Keratinocyte (primary cell): ENCODE data around the gene PRKCA. TPM values are rescaled to one million over a fixed set of nuclear protein-coding genes. Genes with fewer than 3 reads are reported as not detected.

ENCODE experiments used
- DNase-seq: peaks from one replicate; pipeline ENCODE4 v3.0.0-alpha.2; 2011; ENCODE audit warnings: low read depth, missing footprints, low spot score
- FAIRE-seq: peaks from 2 replicates; lab custom pipeline; 2011; peaks lifted over from hg19 to GRCh38; lab: Jason Lieb, UNC
- H2AFZ ChIP-seq: 2 replicates; pipeline ENCODE4 v1.6.0; 2012; ENCODE audit warnings: low read length, control low read depth, inconsistent platforms; ENCODE audit not compliant: control insufficient read depth
- H3K27ac ChIP-seq: 2 replicates; pipeline ENCODE4 v1.5.1; 2011; ENCODE audit warnings: low read length; ENCODE audit not compliant: control insufficient read depth, insufficient read depth
- H3K27me3 ChIP-seq: 3 replicates; pipeline ENCODE4 v1.6.0; 2011; ENCODE audit warnings: low read length; ENCODE audit not compliant: control insufficient read depth, insufficient read depth; ENCODE audit errors: extremely low read depth
- H3K36me3 ChIP-seq, 2 experiments: 2 replicates in 1 of 2; 3 replicates in 1 of 2; pipeline ENCODE4 v1.5.1; 2011; ENCODE audit warnings: low read length in 2 of 2, mild to moderate bottlenecking in 1 of 2; ENCODE audit not compliant: control insufficient read depth in 2 of 2, insufficient read depth in 2 of 2; ENCODE audit errors: extremely low read depth in 1 of 2
- H3K4me1 ChIP-seq: 3 replicates; pipeline ENCODE4 v1.5.1; 2011; ENCODE audit warnings: low read length; ENCODE audit not compliant: control insufficient read depth, insufficient read depth; ENCODE audit errors: extremely low read depth
- H3K4me2 ChIP-seq: 3 replicates; pipeline ENCODE4 v1.6.0; 2011; ENCODE audit warnings: low read depth, low read length; ENCODE audit not compliant: control insufficient read depth, insufficient read depth; ENCODE audit errors: extremely low read depth
- H3K4me3 ChIP-seq, 3 experiments: fragments of 200-600 bp in 1 of 3; sonication (generic) in 1 of 3; 2 replicates in 2 of 3; 3 replicates in 1 of 3; pipeline ENCODE4 v1.5.1; 2011 to 2016; ENCODE audit warnings: low read length in 3 of 3, mild to moderate bottlenecking in 3 of 3, control low read depth in 2 of 3, inconsistent platforms in 1 of 3, low read depth in 1 of 3, mixed read lengths in 1 of 3, mixed run types in 1 of 3, moderate library complexity in 1 of 3; ENCODE audit not compliant: control insufficient read depth in 2 of 3, insufficient read depth in 2 of 3; ENCODE audit errors: extremely low read depth in 1 of 3
- H3K79me2 ChIP-seq: 2 replicates; pipeline ENCODE4 v1.6.0; 2012; ENCODE audit warnings: low read length; ENCODE audit not compliant: control insufficient read depth, insufficient read depth
- H3K9ac ChIP-seq: 3 replicates; pipeline ENCODE4 v1.6.0; 2011; ENCODE audit warnings: low read length; ENCODE audit not compliant: control insufficient read depth, insufficient read depth; ENCODE audit errors: extremely low read depth
- H3K9me1 ChIP-seq: 3 replicates; pipeline ENCODE4 v1.6.0; 2011; ENCODE audit warnings: low read length; ENCODE audit not compliant: control insufficient read depth, insufficient read depth; ENCODE audit errors: extremely low read depth
- H3K9me3 ChIP-seq: 2 replicates; pipeline ENCODE4 v1.5.1; 2012; ENCODE audit warnings: low read depth, low read length; ENCODE audit not compliant: control insufficient read depth
- H4K20me1 ChIP-seq: 3 replicates; pipeline ENCODE4 v1.6.0; 2011; ENCODE audit warnings: low read length; ENCODE audit not compliant: control insufficient read depth, insufficient read depth; ENCODE audit errors: extremely low read depth
- EZH2 ChIP-seq: IDR thresholded peaks from one replicate; pipeline ENCODE4 v1.6.1; 2012; ENCODE audit warnings: inconsistent platforms, mild to moderate bottlenecking, low read length, moderate library complexity
- dilution Hi-C: fragments of 300-500 bp; cut with MboI; formaldehyde crosslinking; loops from one replicate; pipeline ENCODE4 v1.7.0; 2020; ENCODE audit warnings: low sequenced_read_pairs; ENCODE audit not compliant: extremely low pct_ligation_motif_present
- polyA plus RNA-seq, 5 experiments: library from polyadenylated mRNA; depleted of rRNA in 3 of 5; stranded (reverse) in 3 of 5; stranded (forward) in 1 of 5; unstranded in 1 of 5; fragments of >200 nt; gene quantifications; 1 replicate in 1 of 5; 2 replicates in 3 of 5; 3 replicates in 1 of 5; pipeline versions ENCODE4 v1.2.1 to v1.2.3, GENCODE V29; 2011 to 2012; ENCODE audit warnings: missing spikeins in 2 of 5, low read depth in 1 of 5, low replicate concordance in 1 of 5
- TF ChIP-seq, protein P1 (sequence below), 3 experiments: IDR thresholded peaks in 1 of 3; conservative IDR thresholded peaks in 1 of 3; optimal IDR thresholded peaks in 1 of 3; 2 replicates in 2 of 3; 3 replicates in 1 of 3; pipeline versions ENCODE3 to v1.5.1; 2011; ENCODE audit warnings: low read length in 3 of 3, mild to moderate bottlenecking in 3 of 3, moderate library complexity in 2 of 3, control low read depth in 1 of 3, inconsistent platforms in 1 of 3; ENCODE audit not compliant: insufficient read depth in 2 of 3; ENCODE audit errors: extremely low read depth in 1 of 3

Gene PRKCA
- polyA plus RNA-seq, 1 donor (not counting 4 experiments of a cell fraction or from before 2014, with no cell fraction given), result 3.6 TPM

DNA sequence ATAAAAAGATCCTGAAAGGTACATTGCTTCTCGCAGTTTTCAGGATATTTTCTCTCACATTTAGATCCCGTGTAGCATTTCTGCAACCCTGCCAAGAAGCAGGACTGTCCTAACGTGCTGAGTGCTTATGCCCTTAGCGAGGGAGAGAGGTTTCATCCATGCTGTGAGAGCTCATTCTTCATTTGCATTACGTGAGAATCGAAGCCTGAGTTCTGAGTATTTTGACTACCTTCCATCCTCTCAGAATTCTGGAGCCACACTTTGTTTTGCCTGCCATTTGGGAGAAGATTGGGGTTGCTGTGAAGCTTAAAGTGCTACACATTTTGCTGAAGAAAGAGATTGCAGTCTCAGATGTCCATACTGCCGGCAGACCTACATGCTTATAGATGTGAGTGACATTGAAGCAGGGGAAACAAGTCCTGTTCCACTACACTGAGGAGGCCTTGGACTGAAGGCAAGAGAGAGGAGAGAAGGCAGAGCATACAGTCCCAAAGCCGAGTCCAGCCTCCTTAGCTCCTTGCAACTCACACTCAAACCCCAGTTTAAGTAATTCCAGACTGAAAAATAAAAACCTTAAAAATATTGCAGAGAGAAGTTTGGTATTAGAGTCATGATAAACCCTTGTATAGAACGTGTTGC, 183.0 kb downstream of the PRKCA start:
- Histone ChIP-seq H3K4me2 (no peak overlapping the region), H3K27me3 (no peaks in the 10 kb centered on the region), H3K4me1 (no peaks in the 10 kb centered on the region), H3K79me2 (no peaks in the 10 kb centered on the region), H3K9me3 (no peaks in the 10 kb centered on the region), H3K27ac (no peak overlapping the region), H2AFZ (no peak overlapping the region), H3K9me1 (no peaks in the 10 kb centered on the region), H3K4me3 (no peak overlapping the region), H4K20me1 (no peaks in the 10 kb centered on the region), H3K36me3 (no peaks in the 10 kb centered on the region), H3K9ac (no peak overlapping the region)
- DNase-seq, result no peak
- FAIRE-seq, result no peak
- TF ChIP-seq EZH2, result no peak
- TF ChIP-seq, protein P1, sequence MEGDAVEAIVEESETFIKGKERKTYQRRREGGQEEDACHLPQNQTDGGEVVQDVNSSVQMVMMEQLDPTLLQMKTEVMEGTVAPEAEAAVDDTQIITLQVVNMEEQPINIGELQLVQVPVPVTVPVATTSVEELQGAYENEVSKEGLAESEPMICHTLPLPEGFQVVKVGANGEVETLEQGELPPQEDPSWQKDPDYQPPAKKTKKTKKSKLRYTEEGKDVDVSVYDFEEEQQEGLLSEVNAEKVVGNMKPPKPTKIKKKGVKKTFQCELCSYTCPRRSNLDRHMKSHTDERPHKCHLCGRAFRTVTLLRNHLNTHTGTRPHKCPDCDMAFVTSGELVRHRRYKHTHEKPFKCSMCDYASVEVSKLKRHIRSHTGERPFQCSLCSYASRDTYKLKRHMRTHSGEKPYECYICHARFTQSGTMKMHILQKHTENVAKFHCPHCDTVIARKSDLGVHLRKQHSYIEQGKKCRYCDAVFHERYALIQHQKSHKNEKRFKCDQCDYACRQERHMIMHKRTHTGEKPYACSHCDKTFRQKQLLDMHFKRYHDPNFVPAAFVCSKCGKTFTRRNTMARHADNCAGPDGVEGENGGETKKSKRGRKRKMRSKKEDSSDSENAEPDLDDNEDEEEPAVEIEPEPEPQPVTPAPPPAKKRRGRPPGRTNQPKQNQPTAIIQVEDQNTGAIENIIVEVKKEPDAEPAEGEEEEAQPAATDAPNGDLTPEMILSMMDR (optimal IDR thresholded peaks at IDR 0.05 in 1 of 3, IDR thresholded peaks at IDR 0.05 in 1 of 3, conservative IDR thresholded peaks at IDR 0.05 in 1 of 3; ENCODE audit: extremely low read depth in 1 of 3, insufficient read depth in 2 of 3, low read length in 3 of 3), result no peak
- dilution Hi-C loops, result no loop called here

DNA sequence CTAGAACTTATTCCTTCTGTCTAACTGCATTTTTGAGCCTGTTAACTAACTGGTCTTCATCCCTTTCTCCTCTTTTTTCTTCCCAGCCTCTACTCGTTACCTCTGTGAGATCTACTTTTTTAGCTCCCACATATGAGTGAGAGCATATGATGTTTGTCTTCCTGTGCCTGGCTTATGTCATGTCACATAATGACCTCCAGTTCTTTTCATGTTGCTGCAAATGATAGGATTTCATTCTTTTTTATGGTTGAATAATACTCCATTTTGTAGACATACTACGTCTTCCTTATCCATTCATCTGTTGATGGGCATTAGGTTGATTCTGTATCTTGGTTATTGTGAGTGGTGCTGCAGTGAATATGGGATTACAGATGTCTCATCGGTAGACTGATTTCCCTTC, 184.7 kb downstream of the PRKCA start:
- no peaks in the 10 kb centered on the region for H3K4me1 ChIP-seq
- H3K4me2 ChIP-seq, result no peak overlapping the region
- no peak overlapping the region for H3K4me3 ChIP-seq
- no peaks in the 10 kb centered on the region for H3K9me1 ChIP-seq
- H3K27me3 ChIP-seq, result no peaks in the 10 kb centered on the region
- H3K9me3 ChIP-seq, result no peaks in the 10 kb centered on the region
- FAIRE-seq (no peak), DNase-seq (no peak)
- no peak overlapping the region for H3K27ac ChIP-seq
- H3K9ac ChIP-seq, result no peak overlapping the region
- no peaks in the 10 kb centered on the region for H3K36me3 ChIP-seq
- no peaks in the 10 kb centered on the region for H3K79me2 ChIP-seq
- dilution Hi-C loops, result no loop called here
- no peak for TF ChIP-seq EZH2
- TF ChIP-seq, protein P1 (optimal IDR thresholded peaks at IDR 0.05 in 1 of 3, IDR thresholded peaks at IDR 0.05 in 1 of 3, conservative IDR thresholded peaks at IDR 0.05 in 1 of 3; ENCODE audit: extremely low read depth in 1 of 3, insufficient read depth in 2 of 3, low read length in 3 of 3), result no peak
- H4K20me1 ChIP-seq, result no peaks in the 10 kb centered on the region
- no peak overlapping the region for H2AFZ ChIP-seq
